Naive B cell (primary cell): ENCODE measurements around the gene MAP4K2. TPM values are rescaled to one million over a fixed set of nuclear protein-coding genes. Genes with fewer than 3 reads are reported as not detected.

Experiments used
- ATAC-seq, 2 donors: fragments of 150-1000 bp; cut with Tn5 transposase; 2 replicates each; pipeline ENCODE4 v1.10.0; 2021; ENCODE audit warnings: low read depth in 2 of 2, mild to moderate bottlenecking in 2 of 2, moderate library complexity in 2 of 2
- DNase-seq: peaks from one replicate; pipeline ENCODE4 v3.0.0; 2022
- H3K27ac Mint-ChIP-seq, 6 donors: one replicate each; pipeline ENCODE4 v1.8.0; 2020 to 2022; ENCODE audit warnings: mild to moderate bottlenecking in 6 of 6, mixed read lengths in 6 of 6, moderate library complexity in 5 of 6, inconsistent platforms in 2 of 6
- H3K27me3 Mint-ChIP-seq, 3 donors: one replicate each; pipeline ENCODE4 v1.8.0; 2021 to 2022; ENCODE audit warnings: mixed read lengths in 3 of 3, mild to moderate bottlenecking in 1 of 3
- H3K36me3 Mint-ChIP-seq, 2 donors: one replicate each; pipeline ENCODE4 v1.8.0; 2020 to 2022; ENCODE audit warnings: mixed read lengths in 2 of 2, inconsistent platforms in 1 of 2, mild to moderate bottlenecking in 1 of 2
- H3K4me1 Mint-ChIP-seq, 3 donors: one replicate each; pipeline ENCODE4 v1.8.0; 2020 to 2022; ENCODE audit warnings: mixed read lengths in 3 of 3, inconsistent platforms in 1 of 3, mild to moderate bottlenecking in 1 of 3, moderate library complexity in 1 of 3
- H3K4me3 Mint-ChIP-seq, 8 donors: one replicate each; pipeline ENCODE4 v1.8.0; 2020 to 2022; ENCODE audit warnings: mild to moderate bottlenecking in 8 of 8, mixed read lengths in 8 of 8, moderate library complexity in 8 of 8, inconsistent platforms in 2 of 8
- H3K9me3 Mint-ChIP-seq, 7 donors: one replicate each; pipeline ENCODE4 v1.8.0; 2020 to 2022; ENCODE audit warnings: mixed read lengths in 7 of 7, mild to moderate bottlenecking in 5 of 7, inconsistent platforms in 2 of 7, moderate library complexity in 1 of 7
- polyA plus RNA-seq, 6 donors: library from polyadenylated mRNA; unstranded; fragments of 300-500 nt; fragmentation: Illumina TruSeq; gene quantifications; one replicate each; pipeline ENCODE4 v1.2.3, GENCODE V29; 2021; ENCODE audit warnings: low read depth in 6 of 6

Gene MAP4K2
- polyA plus RNA-seq, 6 donors from 2014 or later: 29.8 to 65.0 (median 39.7) TPM

DNA sequence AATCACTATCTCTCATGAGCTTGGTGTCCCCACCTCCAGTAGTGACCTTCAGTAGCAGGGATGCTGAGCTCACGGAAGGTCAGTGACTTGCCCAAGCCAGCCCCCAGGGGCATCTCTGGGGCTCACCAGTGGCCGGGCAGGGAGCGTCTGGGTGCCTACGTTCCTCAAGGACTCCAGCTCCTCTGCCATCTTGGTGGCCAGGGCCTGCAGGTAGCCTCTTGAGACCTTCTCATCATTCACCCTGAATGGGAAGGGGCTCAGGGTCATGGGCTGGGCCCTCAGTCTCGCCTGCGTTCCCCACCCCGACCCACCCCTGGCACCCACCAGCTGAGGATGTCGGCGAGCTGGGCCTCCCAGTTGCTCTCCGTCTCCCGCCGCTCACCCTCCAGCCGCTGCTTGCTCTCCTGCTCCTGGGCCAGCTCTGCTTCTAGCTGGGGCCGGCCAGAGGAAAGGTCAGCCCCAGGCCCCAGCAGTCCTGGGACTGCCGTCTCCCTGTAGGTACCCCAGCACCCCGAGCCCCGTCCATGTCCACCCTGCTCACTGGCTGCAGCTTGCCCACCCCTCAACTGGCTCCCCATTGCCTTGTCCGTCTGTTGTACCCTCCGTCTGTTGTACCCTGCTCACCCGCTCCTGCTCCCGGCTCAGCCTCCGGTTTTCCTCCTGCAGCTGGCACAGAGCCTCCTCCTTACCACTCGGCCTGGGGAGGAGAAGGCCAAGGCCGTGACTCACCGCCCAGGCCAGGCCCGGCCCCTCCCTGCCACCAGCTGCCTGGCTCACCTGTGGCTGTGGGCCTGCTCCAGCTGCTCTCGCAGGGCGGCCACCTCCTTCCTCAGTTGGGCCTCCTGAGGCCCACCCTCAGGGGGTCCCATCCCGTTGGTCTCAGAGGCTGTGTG lies 32.0 kb upstream of the MAP4K2 start:
- DNase-seq (no peak), ATAC-seq (no peak)
- Mint-ChIP-seq H3K4me3 (no peak overlapping the region), H3K36me3 (peaks cover 0 to 15% of the 10 kb centered on the region in 2 donors), H3K9me3 (no peaks in the 10 kb centered on the region), H3K27ac (no peak overlapping the region), H3K4me1 (peaks cover 0 to 4% (median 0%) of the 10 kb centered on the region in 3 donors), H3K27me3 (no peaks in the 10 kb centered on the region)

DNA sequence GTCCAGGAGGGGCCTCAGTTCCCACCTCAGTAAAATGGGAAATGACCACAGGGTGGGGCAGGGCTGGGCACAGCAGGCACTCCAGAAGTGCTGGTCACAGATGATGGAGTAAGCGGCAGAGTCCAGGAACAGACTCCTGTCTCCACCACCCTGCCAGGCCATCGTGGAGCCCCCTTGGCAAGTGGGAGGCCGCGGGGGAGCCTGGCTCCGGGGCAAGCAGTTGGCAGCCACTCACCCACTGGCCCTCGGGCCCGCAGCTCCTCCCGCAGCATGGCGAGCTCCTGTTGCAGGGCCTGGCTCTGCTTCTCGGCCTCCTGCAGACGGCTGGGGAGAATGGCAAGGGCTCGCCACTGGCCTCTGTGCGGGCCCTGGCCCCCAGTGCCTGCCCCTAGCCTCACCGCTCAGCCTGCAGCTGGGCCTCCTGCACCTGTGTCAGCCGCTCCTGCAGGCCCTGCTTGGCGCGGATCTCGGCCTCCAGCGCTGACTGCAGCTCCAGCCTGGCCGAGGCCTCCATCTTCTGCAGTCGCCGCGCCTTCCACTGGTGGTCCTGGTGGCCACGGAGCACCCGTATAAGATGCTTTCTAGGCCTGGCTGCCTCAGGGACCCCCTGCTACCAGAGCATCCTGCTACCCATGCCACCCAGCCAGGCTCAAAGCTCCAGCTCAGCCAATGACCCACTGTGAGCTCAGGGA lies 31.2 kb upstream of the MAP4K2 start:
- H3K4me3 Mint-ChIP-seq: no peak overlapping the region
- DNase-seq: no peak
- H3K36me3 Mint-ChIP-seq: peaks cover 0 to 8% of the 10 kb centered on the region in 2 donors
- H3K9me3 Mint-ChIP-seq: no peaks in the 10 kb centered on the region
- ATAC-seq: no peak
- H3K27ac Mint-ChIP-seq: no peak overlapping the region
- no peaks in the 10 kb centered on the region for H3K4me1 Mint-ChIP-seq
- H3K27me3 Mint-ChIP-seq: no peaks in the 10 kb centered on the region

DNA sequence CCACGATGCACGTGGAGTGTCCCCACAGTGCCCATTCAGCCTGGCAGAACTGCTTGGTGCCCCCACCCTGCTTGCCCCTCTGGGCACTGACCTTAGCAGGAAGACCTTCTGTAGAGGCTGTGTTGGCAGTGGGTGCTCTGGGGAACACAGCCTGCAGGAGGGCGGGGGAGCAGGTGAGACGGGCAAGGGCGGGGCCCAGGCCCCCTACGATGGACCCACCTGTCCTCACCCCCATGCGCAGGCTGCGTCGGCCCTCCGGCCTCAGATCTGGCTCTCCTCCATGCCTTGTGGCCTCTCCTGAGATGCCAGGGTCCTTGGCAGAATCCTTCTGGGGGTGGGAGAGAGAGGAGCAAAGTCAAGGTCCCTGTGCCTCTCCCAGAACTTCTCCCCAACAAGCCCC lies 30.5 kb upstream of the MAP4K2 start:
- Mint-ChIP-seq H3K27me3 (no peaks in the 10 kb centered on the region), H3K9me3 (no peaks in the 10 kb centered on the region), H3K4me3 (no peak overlapping the region), H3K27ac (no peak overlapping the region), H3K4me1 (peaks cover 0 to 4% (median 0%) of the 10 kb centered on the region in 3 donors), H3K36me3 (peaks cover 0 to 8% of the 10 kb centered on the region in 2 donors)
- ATAC-seq (no peak), DNase-seq (no peak)

GRCh38 chr11:64833198-64833502 lies 30.1 kb upstream of the MAP4K2 start:
- Mint-ChIP-seq H3K36me3 (peaks cover 0 to 8% of the 10 kb centered on the region in 2 donors), H3K4me1 (peaks cover 0 to 4% (median 0%) of the 10 kb centered on the region in 3 donors), H3K9me3 (no peaks in the 10 kb centered on the region), H3K27ac (no peak overlapping the region), H3K27me3 (no peaks in the 10 kb centered on the region), H3K4me3 (no peak overlapping the region)
- DNase-seq (no peak), ATAC-seq (no peak)

GRCh38 chr11:64832467-64833197 lies 29.6 kb upstream of the MAP4K2 start:
- no peak overlapping the region for H3K27ac Mint-ChIP-seq
- no peaks in the 10 kb centered on the region for H3K27me3 Mint-ChIP-seq
- H3K4me3 Mint-ChIP-seq: no peak overlapping the region
- H3K4me1 Mint-ChIP-seq: peaks cover 0 to 4% (median 3%) of the 10 kb centered on the region in 3 donors
- H3K36me3 Mint-ChIP-seq: peaks cover 0 to 14% of the 10 kb centered on the region in 2 donors
- ATAC-seq (no peak), DNase-seq (no peak)
- no peaks in the 10 kb centered on the region for H3K9me3 Mint-ChIP-seq

DNA sequence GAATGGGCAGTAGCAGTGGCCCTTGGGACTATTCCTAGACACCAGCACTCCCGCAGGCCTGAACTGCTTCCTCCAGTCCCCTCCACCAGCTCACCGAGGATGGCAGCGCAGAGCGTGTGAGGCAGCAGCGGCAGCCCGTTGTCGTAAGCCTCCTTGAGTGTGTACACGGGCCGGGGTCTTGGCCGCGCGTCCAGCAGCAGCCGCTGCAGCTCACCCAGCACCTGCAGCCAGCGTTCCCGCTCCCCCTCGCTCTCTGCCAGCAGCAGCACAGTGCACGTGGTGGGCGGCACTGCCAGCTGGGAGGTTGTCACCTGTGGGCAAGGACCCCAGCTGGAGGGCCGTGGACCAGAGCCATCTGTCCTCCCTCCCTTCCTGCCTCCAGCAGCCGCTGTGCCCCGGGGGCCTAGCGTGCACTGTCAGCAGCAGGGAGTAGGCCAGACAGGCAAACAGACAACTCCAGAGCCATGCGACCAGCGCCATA lies 28.4 kb upstream of the MAP4K2 start:
- H3K4me3 Mint-ChIP-seq: no peak overlapping the region
- DNase-seq: no peak
- H3K9me3 Mint-ChIP-seq: no peaks in the 10 kb centered on the region
- no peak for ATAC-seq
- H3K36me3 Mint-ChIP-seq: peaks cover 0 to 16% of the 10 kb centered on the region in 2 donors
- peaks cover 0 to 4% (median 4%) of the 10 kb centered on the region in 3 donors for H3K4me1 Mint-ChIP-seq
- H3K27me3 Mint-ChIP-seq: no peaks in the 10 kb centered on the region
- H3K27ac Mint-ChIP-seq: peak overlapping the region in 1 of 6 donors; percentile 81

DNA sequence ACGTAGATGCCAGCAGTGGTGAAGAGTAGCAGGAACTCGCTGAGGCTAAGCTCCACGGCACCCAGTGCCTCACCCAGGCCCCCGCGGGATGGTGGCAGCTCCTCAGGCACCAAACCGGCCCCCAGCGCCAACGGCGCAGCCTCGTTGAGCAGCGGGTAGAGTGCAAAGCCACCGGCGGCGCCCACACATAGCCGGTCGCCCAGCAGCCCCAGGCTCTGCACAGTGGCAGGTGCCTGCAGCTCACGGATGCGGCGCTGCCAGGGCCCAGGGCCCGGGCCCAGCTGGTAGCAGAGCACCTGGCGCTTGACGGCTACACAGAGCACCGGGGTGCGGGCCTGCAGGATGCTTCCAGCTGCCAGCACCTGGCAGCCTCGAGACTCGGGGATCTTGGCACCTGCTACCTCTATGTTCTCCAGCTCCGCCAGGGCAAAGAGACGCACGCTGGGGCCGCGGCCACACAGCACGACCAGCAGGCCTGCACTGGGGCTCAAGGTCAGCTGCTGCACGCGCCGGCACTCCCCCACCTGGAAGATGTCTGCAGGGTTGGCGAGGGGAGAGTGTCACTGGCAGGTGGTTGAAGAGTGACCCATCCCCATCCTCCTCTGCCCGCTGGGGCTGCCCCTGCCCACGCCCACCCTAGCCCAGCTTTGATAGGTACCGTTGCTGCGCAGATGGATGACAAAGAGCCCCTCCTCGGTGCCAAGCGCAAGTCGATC lies 26.7 kb upstream of the MAP4K2 start:
- H3K36me3 Mint-ChIP-seq: peaks cover 0 to 24% of the 10 kb centered on the region in 2 donors
- peaks cover 0 to 4% (median 4%) of the 10 kb centered on the region in 3 donors for H3K4me1 Mint-ChIP-seq
- no peak for DNase-seq
- H3K27ac Mint-ChIP-seq: no peak overlapping the region
- no peaks in the 10 kb centered on the region for H3K9me3 Mint-ChIP-seq
- no peak for ATAC-seq
- no peaks in the 10 kb centered on the region for H3K27me3 Mint-ChIP-seq
- no peak overlapping the region for H3K4me3 Mint-ChIP-seq

GRCh38 chr11:64827451-64827839 lies 24.4 kb upstream of the MAP4K2 start:
- Mint-ChIP-seq H3K27me3 (no peaks in the 10 kb centered on the region), H3K36me3 (peaks cover 0 to 24% of the 10 kb centered on the region in 2 donors), H3K4me1 (peaks cover 0 to 4% (median 4%) of the 10 kb centered on the region in 3 donors), H3K4me3 (no peak overlapping the region), H3K27ac (peak overlapping the region in 2 of 6 donors; percentile 29 to 38), H3K9me3 (no peaks in the 10 kb centered on the region)
- no peak for DNase-seq
- no peak for ATAC-seq

DNA sequence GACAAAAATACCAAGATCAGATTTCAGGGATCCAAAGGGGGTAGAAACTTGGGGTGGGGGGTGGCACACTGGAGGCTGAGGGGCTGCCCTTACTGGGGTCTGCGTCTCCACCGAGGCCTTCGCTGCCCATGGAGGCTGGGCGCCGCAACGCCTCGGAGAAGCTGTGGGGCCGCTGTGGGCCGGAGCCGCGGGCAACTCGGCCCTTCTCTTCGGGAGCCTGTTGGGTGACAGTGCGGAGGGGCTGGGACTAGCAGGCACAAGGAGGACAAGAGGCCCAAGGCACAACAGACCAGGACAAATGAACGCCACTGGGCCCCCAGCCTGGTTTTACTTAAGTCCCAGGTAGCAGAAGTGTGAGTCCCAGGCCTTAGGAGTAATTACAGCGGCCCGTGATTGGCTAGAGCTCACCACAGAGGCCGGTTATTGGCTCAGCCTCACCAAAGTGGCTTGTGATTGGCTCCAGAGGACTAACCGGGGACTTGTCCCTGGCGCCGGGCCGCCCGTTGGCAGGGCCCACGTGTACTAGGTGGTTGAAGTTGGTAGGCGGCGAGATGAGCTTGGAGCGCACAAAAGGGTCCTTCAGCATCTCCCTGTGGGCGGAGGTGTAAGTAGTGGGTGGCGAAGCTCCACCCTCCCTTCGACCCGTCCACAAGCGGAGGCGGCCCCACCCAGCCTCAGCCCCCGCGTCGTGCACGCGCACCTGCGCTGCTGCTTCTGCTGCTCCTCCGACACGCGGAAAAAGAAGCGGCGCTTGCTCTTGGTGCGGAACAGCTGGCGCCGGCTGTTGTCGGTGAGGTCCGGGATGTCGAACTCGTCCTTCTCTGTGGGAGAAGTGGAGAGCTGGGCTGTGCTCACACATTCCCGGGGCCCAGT lies 23.8 kb upstream of the MAP4K2 start:
- DNase-seq (no peak), ATAC-seq (no peak)
- Mint-ChIP-seq H3K36me3 (peaks cover 0 to 19% of the 10 kb centered on the region in 2 donors), H3K4me1 (peaks cover 0 to 4% (median 4%) of the 10 kb centered on the region in 3 donors), H3K4me3 (no peak overlapping the region), H3K27me3 (no peaks in the 10 kb centered on the region), H3K27ac (no peak overlapping the region), H3K9me3 (no peaks in the 10 kb centered on the region)

GRCh38 chr11:64826062-64826461 lies 23.0 kb upstream of the MAP4K2 start:
- H3K27ac Mint-ChIP-seq: no peak overlapping the region
- peaks cover 0 to 4% (median 4%) of the 10 kb centered on the region in 3 donors for H3K4me1 Mint-ChIP-seq
- ATAC-seq (no peak), DNase-seq (no peak)
- H3K36me3 Mint-ChIP-seq: peaks cover 0 to 16% of the 10 kb centered on the region in 2 donors
- no peak overlapping the region for H3K4me3 Mint-ChIP-seq
- no peaks in the 10 kb centered on the region for H3K27me3 Mint-ChIP-seq
- no peaks in the 10 kb centered on the region for H3K9me3 Mint-ChIP-seq

GRCh38 chr11:64823568-64824119 lies 20.6 kb upstream of the MAP4K2 start:
- H3K9me3 Mint-ChIP-seq: no peaks in the 10 kb centered on the region
- no peak overlapping the region for H3K4me3 Mint-ChIP-seq
- H3K4me1 Mint-ChIP-seq: peaks cover 0 to 4% (median 0%) of the 10 kb centered on the region in 3 donors
- no peak for ATAC-seq
- H3K27ac Mint-ChIP-seq: no peak overlapping the region
- H3K27me3 Mint-ChIP-seq: no peaks in the 10 kb centered on the region
- DNase-seq: no peak
- H3K36me3 Mint-ChIP-seq: peaks cover 0 to 16% of the 10 kb centered on the region in 2 donors

- ATAC-seq (no peak), DNase-seq (no peak)
- peak overlapping the region in 2 of 6 donors; percentile 34 to 80 for H3K27ac Mint-ChIP-seq
- H3K27me3 Mint-ChIP-seq: no peaks in the 10 kb centered on the region
- peak overlapping the region in 2 of 8 donors; percentile 3 to 35 for H3K4me3 Mint-ChIP-seq
- no peaks in the 10 kb centered on the region for H3K36me3 Mint-ChIP-seq
- peaks cover 14 to 18% (median 15%) of the 10 kb centered on the region in 3 donors for H3K4me1 Mint-ChIP-seq
- H3K9me3 Mint-ChIP-seq: no peaks in the 10 kb centered on the region
These were observed 14.5 kb upstream of the MAP4K2 start for GRCh38 chr11:64817476-64817875.
